SK-N-MC (cell line): ENCODE measurements around the gene RASGRP3.

Experiments used
- DNase-seq: peaks from one replicate; pipeline ENCODE4 v3.0.0-alpha.2; 2011; ENCODE audit warnings: low read depth, low spot score
- H3K27ac ChIP-seq: fragments of 200-600 bp; sonication (generic); 2 replicates; pipeline ENCODE4 v1.5.1; 2016; ENCODE audit warnings: mixed run types
- H3K36me3 ChIP-seq: fragments of 200-600 bp; sonication (generic); 2 replicates; pipeline ENCODE4 v1.6.1; 2017; ENCODE audit warnings: antibody characterized with exemption, low read length, mixed read lengths; ENCODE audit not compliant: insufficient read depth
- H3K4me3 ChIP-seq: fragments of 200-600 bp; sonication (generic); 2 replicates; pipeline ENCODE4 v1.5.1; 2016
- H3K9ac ChIP-seq: fragments of 200-600 bp; sonication (generic); 2 replicates; pipeline ENCODE4 v1.8.0; 2017; ENCODE audit warnings: mixed run types, mixed read lengths; ENCODE audit not compliant: insufficient read length
- H3K9me3 ChIP-seq: fragments of 200-600 bp; sonication (generic); 2 replicates; pipeline ENCODE4 v1.6.1; 2017; ENCODE audit warnings: low read depth, mild to moderate bottlenecking, antibody characterized with exemption, low read length, moderate library complexity, mixed read lengths
- EZH2 ChIP-seq: fragments of 200-600 bp; sonication (generic); IDR thresholded peaks from one replicate; pipeline ENCODE4 v1.6.1; 2017; ENCODE audit warnings: antibody characterized with exemption
- FOXP2 ChIP-seq: optimal IDR thresholded peaks from 2 replicates; pipeline ENCODE3; 2011; ENCODE audit warnings: mild to moderate bottlenecking, moderate library complexity; ENCODE audit not compliant: insufficient read depth; ENCODE audit errors: extremely low read length, control extremely low read depth
- POLR2AphosphoS5 ChIP-seq: IDR thresholded peaks from 2 replicates; pipeline ENCODE4 v1.6.1; 2012; ENCODE audit warnings: mild to moderate bottlenecking, low read depth, low read length, borderline replicate concordance

RASGRP3 gene

GRCh38 chr2:33599943-33600192 lies 123.4 kb downstream of the RASGRP3 start:
- 0 out of 2 replicates have a peak overlapping the region, but pooled peaks have one; percentile 4 for H3K27ac ChIP-seq
- H3K36me3 ChIP-seq: peaks cover 4% of the 10 kb centered on the region
- peak overlapping the region; percentile 72 for H3K9ac ChIP-seq
- no peak for DNase-seq
- peak overlapping the region; percentile 89 for H3K4me3 ChIP-seq
- no peaks in the 10 kb centered on the region for H3K9me3 ChIP-seq
- TF ChIP-seq POLR2AphosphoS5 (no peak), FOXP2 (no peak), EZH2 (no peak)

DNA sequence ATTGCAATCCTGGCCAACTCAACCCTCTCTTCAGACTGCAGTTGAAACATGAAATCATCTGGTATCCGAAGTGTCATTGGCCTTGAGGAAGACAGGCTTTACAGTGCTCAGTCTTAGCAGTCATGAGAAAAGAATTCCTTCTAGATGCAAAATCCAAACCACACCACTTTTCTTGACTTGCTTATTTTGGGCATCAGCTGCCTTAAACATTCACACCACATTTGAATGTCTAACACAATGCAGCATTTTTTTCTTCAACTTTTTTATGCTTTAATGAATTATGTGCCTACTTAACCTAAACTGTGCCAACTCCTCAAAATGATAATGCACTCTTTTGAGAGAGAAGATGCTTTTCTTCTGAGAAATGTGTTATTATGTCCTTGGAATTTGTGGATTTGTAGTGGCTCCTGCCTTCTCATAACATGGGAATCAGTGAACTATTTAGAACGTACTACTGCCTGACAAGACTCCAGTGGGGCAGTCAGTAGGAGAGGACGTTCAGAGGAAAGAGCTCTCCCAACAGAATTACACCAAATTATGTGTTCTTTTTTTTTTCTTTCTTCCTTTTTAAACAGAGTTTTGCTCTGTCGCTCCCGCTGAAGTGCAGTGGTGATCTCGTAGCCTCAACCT lies 125.9 kb downstream of the RASGRP3 start:
- H3K4me3 ChIP-seq: no peak overlapping the region
- no peak overlapping the region for H3K9ac ChIP-seq
- TF ChIP-seq FOXP2: no peak
- no peak for TF ChIP-seq POLR2AphosphoS5
- no peak for TF ChIP-seq EZH2
- no peak overlapping the region for H3K27ac ChIP-seq
- H3K36me3 ChIP-seq: no peaks in the 10 kb centered on the region
- DNase-seq: no peak
- no peaks in the 10 kb centered on the region for H3K9me3 ChIP-seq

GRCh38 chr2:33603416-33603815 lies 127.0 kb downstream of the RASGRP3 start:
- Histone ChIP-seq H3K36me3 (no peaks in the 10 kb centered on the region), H3K27ac (no peak overlapping the region), H3K4me3 (no peak overlapping the region), H3K9me3 (no peaks in the 10 kb centered on the region), H3K9ac (no peak overlapping the region)
- DNase-seq: no peak
- TF ChIP-seq FOXP2 (no peak), POLR2AphosphoS5 (no peak), EZH2 (no peak)

DNA sequence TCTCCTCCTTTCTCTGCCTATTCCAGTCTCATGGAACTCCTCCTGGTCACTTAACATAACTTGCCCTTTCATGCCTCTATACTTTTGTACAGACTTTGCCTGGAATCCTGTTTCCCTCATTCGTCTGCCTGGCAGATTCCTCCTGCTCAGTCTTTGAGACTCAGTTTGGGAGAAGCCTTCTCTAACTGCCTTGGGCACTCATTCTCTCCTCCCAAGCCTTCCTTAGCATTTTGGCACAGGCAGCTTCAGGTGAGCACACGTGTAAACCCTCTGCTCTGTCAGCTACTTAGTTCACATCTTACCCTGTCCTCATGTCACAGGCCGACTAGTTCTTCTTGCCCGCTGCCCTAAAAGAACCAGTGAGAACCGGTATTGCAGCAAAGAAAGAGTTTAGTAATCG lies 128.6 kb downstream of the RASGRP3 start:
- Histone ChIP-seq H3K9ac (no peak overlapping the region), H3K27ac (no peak overlapping the region), H3K9me3 (no peaks in the 10 kb centered on the region), H3K4me3 (no peak overlapping the region), H3K36me3 (no peaks in the 10 kb centered on the region)
- no peak for DNase-seq
- no peak for TF ChIP-seq EZH2
- no peak for TF ChIP-seq FOXP2
- TF ChIP-seq POLR2AphosphoS5: no peak

DNA sequence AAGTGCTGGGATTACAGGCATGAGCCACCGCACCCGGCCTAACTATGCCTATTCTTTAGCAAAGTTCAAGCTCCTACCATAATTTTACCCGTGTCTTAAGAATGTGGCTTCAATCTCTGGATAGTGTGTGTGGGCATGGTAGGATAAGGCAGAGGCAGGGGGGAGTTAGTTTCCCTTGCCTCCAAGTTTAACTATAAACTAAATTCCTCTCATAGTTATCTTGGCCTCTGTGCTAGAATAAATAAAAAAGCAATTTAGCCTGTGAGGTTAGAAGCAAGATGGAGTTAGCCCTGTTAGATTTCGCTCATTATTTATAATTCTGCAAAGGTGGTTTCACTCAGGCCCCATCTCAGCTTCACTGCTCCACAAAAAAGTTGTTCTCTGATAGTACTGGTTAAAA lies 129.7 kb downstream of the RASGRP3 start:
- Histone ChIP-seq H3K9me3 (no peaks in the 10 kb centered on the region), H3K27ac (no peak overlapping the region), H3K9ac (no peak overlapping the region), H3K4me3 (no peak overlapping the region), H3K36me3 (no peaks in the 10 kb centered on the region)
- DNase-seq: no peak
- no peak for TF ChIP-seq POLR2AphosphoS5
- TF ChIP-seq EZH2: no peak
- TF ChIP-seq FOXP2: no peak

DNA sequence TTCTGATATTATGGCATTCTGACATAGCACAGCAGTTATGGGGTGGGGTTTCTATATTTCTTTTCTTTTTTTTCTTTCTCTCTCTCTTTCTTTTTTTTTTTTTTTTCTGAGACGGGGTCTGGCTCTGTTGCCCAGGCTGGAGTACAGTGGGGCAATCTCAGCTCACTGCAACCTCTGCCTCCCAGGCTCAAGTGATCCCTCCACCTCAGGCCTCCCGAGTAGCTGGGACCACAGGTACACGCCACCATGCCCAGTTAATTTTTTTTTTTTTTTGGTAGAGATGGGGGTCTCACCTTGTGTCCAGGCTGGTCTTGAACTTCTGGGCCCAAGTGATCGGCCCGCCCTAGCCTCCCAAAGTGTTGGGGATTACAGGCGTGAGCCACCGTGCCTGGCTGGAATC lies 130.2 kb downstream of the RASGRP3 start:
- no peak overlapping the region for H3K4me3 ChIP-seq
- no peak for TF ChIP-seq FOXP2
- no peak for TF ChIP-seq EZH2
- no peak for TF ChIP-seq POLR2AphosphoS5
- H3K27ac ChIP-seq: no peak overlapping the region

GRCh38 chr2:33607251-33607721 lies 130.8 kb downstream of the RASGRP3 start:
- Histone ChIP-seq H3K9ac (no peak overlapping the region), H3K36me3 (no peaks in the 10 kb centered on the region), H3K9me3 (no peaks in the 10 kb centered on the region), H3K27ac (no peak overlapping the region), H3K4me3 (no peak overlapping the region)
- TF ChIP-seq POLR2AphosphoS5 (no peak), FOXP2 (no peak), EZH2 (no peak)
- DNase-seq: no peak

More for the DNA sequence above, 130.2 kb downstream of the RASGRP3 start:
- Histone ChIP-seq H3K9ac (no peak overlapping the region), H3K36me3 (no peaks in the 10 kb centered on the region), H3K9me3 (no peaks in the 10 kb centered on the region)
- no peak for DNase-seq

DNA sequence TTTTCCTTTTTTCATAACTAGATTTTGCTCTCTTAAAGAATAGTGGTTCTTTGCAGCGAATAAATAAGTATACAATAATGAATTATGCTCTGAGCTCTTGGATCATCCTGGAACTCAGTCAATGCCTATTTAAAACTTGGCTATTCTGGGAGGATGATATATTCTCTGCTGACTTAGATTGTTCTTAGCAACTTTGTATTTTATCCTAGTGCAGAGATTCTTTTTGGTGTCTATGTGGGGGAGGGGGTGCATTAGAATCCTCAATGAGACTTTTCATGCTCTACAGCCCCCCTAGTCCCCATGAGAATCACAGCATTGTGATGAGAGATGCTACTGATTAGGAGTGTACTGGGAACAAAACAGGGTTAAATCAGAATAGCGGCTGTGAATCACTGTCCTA lies 131.5 kb downstream of the RASGRP3 start:
- Histone ChIP-seq H3K9ac (no peak overlapping the region), H3K4me3 (no peak overlapping the region), H3K9me3 (no peaks in the 10 kb centered on the region), H3K36me3 (no peaks in the 10 kb centered on the region), H3K27ac (no peak overlapping the region)
- no peak for TF ChIP-seq POLR2AphosphoS5
- no peak for TF ChIP-seq EZH2
- no peak for TF ChIP-seq FOXP2
- no peak for DNase-seq

DNA sequence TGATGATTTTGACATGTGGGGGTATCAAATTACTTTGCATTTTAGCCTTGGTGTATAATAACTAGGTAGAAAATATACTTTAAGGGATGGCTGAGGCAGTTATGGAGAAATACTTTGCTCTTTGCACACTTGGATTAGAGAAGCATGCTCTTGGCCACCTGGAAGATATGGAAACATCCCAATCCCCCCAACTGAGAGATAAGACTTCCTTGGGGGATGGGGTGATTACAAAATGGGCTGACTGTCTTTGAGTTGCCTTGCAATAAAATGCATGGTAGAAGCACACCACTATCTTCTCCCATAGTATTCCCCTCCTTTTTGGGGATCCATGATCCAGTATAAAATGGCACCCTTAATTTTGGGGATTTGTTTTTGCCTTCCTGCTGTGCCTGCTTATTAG lies 137.7 kb downstream of the RASGRP3 start:
- Histone ChIP-seq H3K9ac (no peak overlapping the region), H3K36me3 (no peaks in the 10 kb centered on the region), H3K4me3 (peak overlapping the region; percentile 6; the same call in 1 of the 2 replicates), H3K9me3 (no peaks in the 10 kb centered on the region), H3K27ac (no peak overlapping the region)
- TF ChIP-seq POLR2AphosphoS5: no peak
- no peak for TF ChIP-seq EZH2
- TF ChIP-seq FOXP2: no peak
- DNase-seq: no peak
